Retinal pigment epithelial cell (primary cell): ENCODE measurements around the gene SLC22A7.

ENCODE experiments used
- DNase-seq: peaks from one replicate; pipeline ENCODE4 v3.0.0-alpha.2; 2010; ENCODE audit warnings: low read depth
- H3K4me3 ChIP-seq: 2 replicates; pipeline ENCODE4 v1.5.1; 2011; ENCODE audit warnings: mild to moderate bottlenecking, low read length, control low read depth, moderate library complexity
- CTCF ChIP-seq: conservative IDR thresholded peaks from 2 replicates; pipeline ENCODE4 v1.5.1; 2011; ENCODE audit warnings: low read depth, low read length, control low read depth, inconsistent platforms

Gene SLC22A7

DNA sequence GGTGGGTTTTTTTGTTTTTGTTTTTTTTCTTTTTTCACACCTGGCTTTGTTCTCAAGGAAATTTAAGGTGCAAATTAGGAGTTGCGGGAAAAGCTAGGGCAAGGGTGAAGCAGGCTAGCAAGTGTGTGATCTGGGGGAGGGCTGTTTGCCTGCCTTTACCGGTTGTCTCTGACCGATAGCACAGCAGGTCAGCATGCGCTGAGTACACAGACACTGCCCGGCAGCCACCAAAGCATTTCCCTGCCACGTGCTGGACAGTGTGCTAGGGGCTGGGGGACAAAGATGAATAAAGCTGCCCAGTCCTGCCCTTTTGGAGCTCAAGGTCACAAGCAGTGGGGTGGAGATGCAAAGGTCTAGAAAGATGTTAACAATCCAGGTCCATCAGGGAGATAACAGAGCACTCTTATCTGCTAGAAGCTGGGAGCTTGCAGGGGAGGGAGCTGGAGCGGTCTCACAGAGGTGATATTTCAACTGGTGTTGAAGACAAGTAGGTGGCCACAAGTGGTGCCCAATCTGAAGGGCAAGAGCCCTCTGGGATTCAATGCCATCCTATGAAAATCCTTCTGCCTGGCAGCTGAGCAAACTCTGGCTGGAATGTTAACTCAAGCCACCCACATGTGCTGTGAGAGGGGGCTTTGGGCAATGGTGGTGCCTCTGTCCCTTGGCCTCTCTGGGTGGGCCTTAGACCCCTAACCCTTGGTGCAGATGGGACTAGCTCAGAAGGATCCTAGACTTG, 30.3 kb upstream of the SLC22A7 start:
- TF ChIP-seq CTCF = no peak
- no peak overlapping the region for H3K4me3 ChIP-seq
- DNase-seq = no peak

GRCh38 chr6:43268355-43268700, 29.7 kb upstream of the SLC22A7 start:
- no peak for DNase-seq
- H3K4me3 ChIP-seq = no peak overlapping the region
- no peak for TF ChIP-seq CTCF

DNA sequence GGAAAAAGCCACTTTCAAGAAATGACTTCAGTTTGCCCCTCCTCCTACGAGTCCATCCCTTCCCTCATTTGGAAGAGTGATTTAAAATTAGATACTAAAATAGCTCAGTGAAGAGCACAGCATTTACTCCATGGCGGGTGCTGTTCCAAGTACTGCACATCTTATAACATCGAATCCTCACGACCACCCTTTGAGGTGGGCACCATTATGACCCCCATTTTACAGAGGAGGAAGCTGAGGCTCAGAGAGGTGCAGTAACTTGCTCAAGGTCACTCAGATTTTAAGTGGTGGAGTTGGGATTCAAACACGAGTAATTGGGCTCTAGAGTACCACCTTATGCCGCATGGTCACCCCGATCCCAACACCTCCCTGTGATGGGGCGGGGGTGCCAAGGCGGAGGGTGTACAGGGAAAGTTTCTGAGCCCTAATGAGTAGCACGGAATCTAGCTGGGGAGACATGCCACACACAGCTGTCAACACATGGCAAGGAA, 29.2 kb upstream of the SLC22A7 start:
- DNase-seq = no peak
- no peak for TF ChIP-seq CTCF
- H3K4me3 ChIP-seq = no peak overlapping the region

DNA sequence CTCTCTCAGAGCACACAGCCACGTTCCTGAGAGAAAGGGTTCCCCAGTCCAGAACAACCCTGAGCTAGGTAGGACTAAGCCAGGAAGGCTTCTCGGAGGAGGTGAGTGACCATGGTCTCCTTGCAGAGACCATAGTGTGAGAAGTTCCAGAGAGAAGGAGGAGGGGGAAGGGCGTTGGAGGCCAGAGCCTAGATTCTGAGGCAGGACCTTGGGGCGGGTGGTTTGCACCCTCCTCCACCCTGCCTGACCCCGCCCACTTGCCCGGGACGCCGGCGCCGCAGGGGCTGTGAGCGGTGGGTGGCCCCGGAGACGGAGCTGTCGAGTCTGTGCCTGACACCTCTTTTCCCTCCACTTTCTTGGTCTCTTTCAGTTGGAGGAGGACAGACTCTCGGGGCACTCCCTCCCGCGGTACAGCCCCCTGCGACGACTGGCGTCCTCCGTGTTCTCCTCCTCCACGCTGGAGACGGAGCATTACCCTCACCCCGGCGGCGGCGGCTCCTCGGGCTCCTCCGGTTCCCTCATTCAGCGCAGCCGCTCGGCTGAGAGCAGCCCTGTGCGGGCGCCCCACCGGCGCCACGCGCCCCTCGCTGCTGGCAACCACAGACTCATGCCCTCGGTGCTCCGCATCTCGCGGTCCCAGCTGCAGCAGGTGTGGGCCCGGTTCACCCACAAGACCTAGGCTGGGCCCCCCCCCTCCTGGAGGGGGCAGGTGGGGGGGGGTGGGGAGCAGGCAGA, 28.6 kb upstream of the SLC22A7 start:
- H3K4me3 ChIP-seq = peak overlapping the region; percentile 37
- TF ChIP-seq CTCF = no peak
- DNase-seq = no peak

DNA sequence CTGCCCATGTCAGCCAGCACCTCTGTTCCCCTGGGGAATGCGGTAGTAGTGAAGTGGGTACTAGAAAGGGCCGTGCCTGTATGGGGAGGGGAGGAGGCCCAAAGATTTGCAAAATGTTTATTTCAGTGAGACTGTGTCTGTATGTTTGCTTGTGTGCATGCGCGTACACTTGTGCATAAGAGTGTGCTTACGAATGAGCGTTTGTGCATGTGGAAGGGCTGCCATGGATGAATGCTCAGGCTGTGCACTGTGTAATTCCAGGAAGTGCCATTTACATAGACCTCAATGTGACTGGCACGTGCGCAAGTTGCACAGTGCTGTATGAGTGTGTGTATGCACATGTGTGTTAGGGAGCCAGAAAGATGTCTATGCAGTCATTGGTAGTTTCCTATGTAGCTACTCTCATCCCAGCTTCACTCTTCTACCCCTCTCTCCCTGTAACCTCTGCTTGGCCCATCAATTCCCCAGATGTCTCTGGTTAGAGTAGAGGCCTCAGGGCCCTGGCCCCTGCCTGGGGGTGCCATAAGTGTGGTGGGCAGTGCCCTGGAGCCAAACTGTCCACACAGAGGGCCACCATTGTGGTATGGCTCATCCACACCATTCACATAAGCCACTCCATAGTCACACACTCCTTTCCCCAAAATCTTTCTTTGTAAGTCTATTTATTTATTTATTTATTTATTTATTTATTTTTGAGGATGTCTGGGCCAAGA, 26.8 kb upstream of the SLC22A7 start:
- DNase-seq = no peak
- TF ChIP-seq CTCF = no peak
- no peak overlapping the region for H3K4me3 ChIP-seq

GRCh38 chr6:43271944-43272343, 26.1 kb upstream of the SLC22A7 start:
- no peak for TF ChIP-seq CTCF
- DNase-seq = no peak

More at GRCh38 chr6:43271944-43272343, 26.1 kb upstream of the SLC22A7 start:
- H3K4me3 ChIP-seq = no peak overlapping the region
